GM12864 (cell line): ENCODE measurements around the gene FBXL7.

Experiments used
- DNase-seq: peaks from one replicate; pipeline ENCODE4 v3.0.0-alpha.2; 2011; ENCODE audit warnings: low read depth
- H3K4me3 ChIP-seq: 2 replicates; pipeline ENCODE4 v1.5.1; 2011; ENCODE audit warnings: mild to moderate bottlenecking, low read depth, low read length, control low read depth
- CTCF ChIP-seq: IDR thresholded peaks from 2 replicates; pipeline ENCODE4 v1.5.1; 2011; ENCODE audit warnings: low read depth, mild to moderate bottlenecking, moderate library complexity, low read length, control low read depth, inconsistent platforms; ENCODE audit errors: missing control alignments

The FBXL7 gene

GRCh38 chr5:15676591-15676990 lies 176.6 kb downstream of the FBXL7 start:
- no peak for TF ChIP-seq CTCF
- no peak for DNase-seq
- H3K4me3 ChIP-seq, result no peak overlapping the region

GRCh38 chr5:15679161-15679560 lies 179.2 kb downstream of the FBXL7 start:
- H3K4me3 ChIP-seq, result no peak overlapping the region
- no peak for DNase-seq
- TF ChIP-seq CTCF, result no peak

- no peak overlapping the region for H3K4me3 ChIP-seq
- DNase-seq, result no peak
- TF ChIP-seq CTCF, result no peak
Observed at GRCh38 chr5:15680455-15680854, 180.5 kb downstream of the FBXL7 start.

- DNase-seq, result no peak
- TF ChIP-seq CTCF, result no peak
Observed at GRCh38 chr5:15682122-15682521, 182.1 kb downstream of the FBXL7 start.

GRCh38 chr5:15682566-15682965 lies 182.6 kb downstream of the FBXL7 start:
- no peak overlapping the region for H3K4me3 ChIP-seq
- DNase-seq, result no peak
- no peak for TF ChIP-seq CTCF

More at GRCh38 chr5:15682122-15682521, 182.1 kb downstream of the FBXL7 start:
- no peak overlapping the region for H3K4me3 ChIP-seq

GRCh38 chr5:15683332-15683731 lies 183.4 kb downstream of the FBXL7 start:
- no peak for DNase-seq
- no peak overlapping the region for H3K4me3 ChIP-seq
- TF ChIP-seq CTCF, result no peak

GRCh38 chr5:15687401-15687800 lies 187.4 kb downstream of the FBXL7 start:
- no peak for DNase-seq
- H3K4me3 ChIP-seq, result no peak overlapping the region
- TF ChIP-seq CTCF, result no peak
